Activated CD4-positive, alpha-beta memory T cell treated with anti-CD3 and anti-CD28 coated beads, Interleukin-2, amount 10 ng/mL, durations not matched to agents 7 days and 5 days (primary cell): ENCODE data around the gene KLHL20. TPM values are rescaled to one million over a fixed set of nuclear protein-coding genes. Genes with fewer than 3 reads are reported as not detected.
"Not testable (repeated sequence)": the region's sequence is repeated elsewhere in the genome, so short reads cannot be mapped to it uniquely, and the experiment has no call there.

Experiments
- CTCF ChIA-PET: fragments of 350-600 bp; sonication (Branson Sonifier 250); formaldehyde crosslinking; loops from one replicate; lab custom pipeline; 2021; ENCODE audit warnings: antibody characterized with exemption, inconsistent platforms; lab: Charles Lee
- POLR2A ChIA-PET: fragments of 350-600 bp; sonication (Branson Sonifier 250); formaldehyde crosslinking; loops from one replicate; lab custom pipeline; 2021; ENCODE audit warnings: antibody characterized with exemption; lab: Charles Lee
- DNase-seq: peaks from one replicate; pipeline ENCODE4 v3.0.0-alpha.2; 2020
- H3K27ac Mint-ChIP-seq: one replicate; pipeline ENCODE4 v1.8.0; 2021; ENCODE audit warnings: mild to moderate bottlenecking, mixed read lengths
- H3K27me3 Mint-ChIP-seq: one replicate; pipeline ENCODE4 v1.8.0; 2021; ENCODE audit warnings: mixed read lengths
- H3K36me3 Mint-ChIP-seq: one replicate; pipeline ENCODE4 v1.8.0; 2021; ENCODE audit warnings: low read depth, mixed read lengths
- H3K4me1 Mint-ChIP-seq: one replicate; pipeline ENCODE4 v1.8.0; 2021; ENCODE audit warnings: mixed read lengths
- H3K4me3 Mint-ChIP-seq: one replicate; pipeline ENCODE4 v1.8.0; 2021; ENCODE audit warnings: mild to moderate bottlenecking, mixed read lengths
- H3K9me3 Mint-ChIP-seq: one replicate; pipeline ENCODE4 v1.8.0; 2021; ENCODE audit warnings: mixed read lengths
- total RNA-seq, 2 experiments: library from RNA; stranded (reverse); gene quantifications; one replicate each; pipeline ENCODE4 v1.2.3, GENCODE V29; 2021

Gene KLHL20
- total RNA-seq, 2 experiments from 2014 or later: 17.7 to 18.9 TPM

- POLR2A ChIA-PET: no interaction called here
- Mint-ChIP-seq H3K27ac (no peak overlapping the region), H3K4me3 (no peak overlapping the region), H3K9me3 (no peaks in the 10 kb centered on the region), H3K36me3 (no peaks in the 10 kb centered on the region), H3K27me3 (peaks cover 29% of the 10 kb centered on the region), H3K4me1 (no peaks in the 10 kb centered on the region)
- DNase-seq: no peak
- CTCF ChIA-PET: no interaction called here
These were observed 6.0 kb upstream of the KLHL20 start for GRCh38 chr1:173708787-173709186.

GRCh38 chr1:173714441-173714758, 381 bp upstream of the KLHL20 start:
- POLR2A ChIA-PET: interaction anchor here (1.0 to 4.3 kb wide), 18 partner anchors 9 to 1286 kb away, joined by 3 to 35 read pairs (median 6); partner anchors contain the start of genes CACYBP, CENPL, DARS2 and GAS5
- Mint-ChIP-seq H3K36me3 (peaks cover 7% of the 10 kb centered on the region), H3K4me3 (peak overlapping the region; percentile 90), H3K27ac (peak overlapping the region; percentile 97), H3K27me3 (peaks cover 22% of the 10 kb centered on the region), H3K4me1 (peaks cover 22% of the 10 kb centered on the region), H3K9me3 (no peaks in the 10 kb centered on the region)
- DNase-seq: no peak
- CTCF ChIA-PET: interaction anchor here (0.8 to 2.7 kb wide), 4 partner anchors 152 to 285 kb away, joined by 3 to 17 read pairs (median 4); no protein-coding TSS in a partner anchor

- DNase-seq: no peak
- POLR2A ChIA-PET: interaction anchor here (1.1 to 4.3 kb wide), 17 partner anchors 8 to 1285 kb away, joined by 3 to 35 read pairs (median 6); partner anchors contain the start of genes CACYBP, CENPL, DARS2 and GAS5
- H3K27ac Mint-ChIP-seq: peak overlapping the region; percentile 97
- H3K4me3 Mint-ChIP-seq: peak overlapping the region; percentile 90
- CTCF ChIA-PET: interaction anchor here (0.8 to 2.7 kb wide), 5 partner anchors 69 to 286 kb away, joined by 3 to 17 read pairs (median 4); partner anchors contain the start of gene PRDX6
- peaks cover 15% of the 10 kb centered on the region for H3K27me3 Mint-ChIP-seq
- peaks cover 28% of the 10 kb centered on the region for H3K4me1 Mint-ChIP-seq
- peaks cover 12% of the 10 kb centered on the region for H3K36me3 Mint-ChIP-seq
- no peaks in the 10 kb centered on the region for H3K9me3 Mint-ChIP-seq
These were observed 710 bp downstream of the KLHL20 start for GRCh38 chr1:173715538-173715844.

GRCh38 chr1:173717238-173717637, 2.5 kb downstream of the KLHL20 start:
- Mint-ChIP-seq H3K36me3 (peaks cover 23% of the 10 kb centered on the region), H3K4me1 (peaks cover 34% of the 10 kb centered on the region), H3K27ac (no peak overlapping the region), H3K27me3 (peaks cover 4% of the 10 kb centered on the region), H3K9me3 (no peaks in the 10 kb centered on the region), H3K4me3 (no peak overlapping the region)
- CTCF ChIA-PET: interaction anchor here (1.0 kb wide), 1 partner anchor 288 kb away, joined by 4 read pairs; no protein-coding TSS in a partner anchor
- DNase-seq: no peak
- POLR2A ChIA-PET: interaction anchor here (3.2 to 4.3 kb wide), 2 partner anchors 153 to 240 kb away, joined by 10 to 35 read pairs; partner anchors contain the start of gene PRDX6

GRCh38 chr1:173731331-173731730, 16.6 kb downstream of the KLHL20 start:
- DNase-seq, H3K9me3 Mint-ChIP-seq, H3K4me3 Mint-ChIP-seq, POLR2A ChIA-PET, CTCF ChIA-PET, H3K4me1 Mint-ChIP-seq, H3K27ac Mint-ChIP-seq, H3K27me3 Mint-ChIP-seq: not testable (repeated sequence)
- peaks cover 47% of the 10 kb centered on the region for H3K36me3 Mint-ChIP-seq

GRCh38 chr1:173733912-173734311, 19.1 kb downstream of the KLHL20 start:
- no peak overlapping the region for H3K27ac Mint-ChIP-seq
- POLR2A ChIA-PET: no interaction called here
- CTCF ChIA-PET: no interaction called here
- peaks cover 49% of the 10 kb centered on the region for H3K36me3 Mint-ChIP-seq
- H3K4me1 Mint-ChIP-seq: peaks cover 10% of the 10 kb centered on the region
- peaks cover 9% of the 10 kb centered on the region for H3K9me3 Mint-ChIP-seq
- DNase-seq: no peak
- no peak overlapping the region for H3K4me3 Mint-ChIP-seq
- H3K27me3 Mint-ChIP-seq: no peaks in the 10 kb centered on the region

GRCh38 chr1:173736104-173736503, 21.3 kb downstream of the KLHL20 start:
- H3K4me3 Mint-ChIP-seq, H3K27ac Mint-ChIP-seq, DNase-seq, POLR2A ChIA-PET, H3K9me3 Mint-ChIP-seq, CTCF ChIA-PET, H3K27me3 Mint-ChIP-seq: not testable (repeated sequence)
- Mint-ChIP-seq H3K4me1 (peaks cover 12% of the 10 kb centered on the region), H3K36me3 (peaks cover 61% of the 10 kb centered on the region)

GRCh38 chr1:173742203-173742886, 27.6 kb downstream of the KLHL20 start:
- H3K27ac Mint-ChIP-seq: no peak overlapping the region
- H3K4me1 Mint-ChIP-seq: peaks cover 10% of the 10 kb centered on the region
- no peaks in the 10 kb centered on the region for H3K27me3 Mint-ChIP-seq
- H3K4me3 Mint-ChIP-seq: no peak overlapping the region
- H3K36me3 Mint-ChIP-seq: peaks cover 53% of the 10 kb centered on the region
- H3K9me3 Mint-ChIP-seq: no peaks in the 10 kb centered on the region
- CTCF ChIA-PET: no interaction called here
- POLR2A ChIA-PET: no interaction called here
- no peak for DNase-seq

- CTCF ChIA-PET: no interaction called here
These were observed 29.9 kb downstream of the KLHL20 start for GRCh38 chr1:173744651-173745050.

GRCh38 chr1:173749137-173749536, 34.4 kb downstream of the KLHL20 start:
- H3K27ac Mint-ChIP-seq: no peak overlapping the region

More at GRCh38 chr1:173744651-173745050, 29.9 kb downstream of the KLHL20 start:
- Mint-ChIP-seq H3K27me3 (no peaks in the 10 kb centered on the region), H3K27ac (no peak overlapping the region), H3K4me3 (no peak overlapping the region), H3K9me3 (no peaks in the 10 kb centered on the region), H3K36me3 (peaks cover 32% of the 10 kb centered on the region), H3K4me1 (peaks cover 5% of the 10 kb centered on the region)
- POLR2A ChIA-PET: no interaction called here
- DNase-seq: no peak

GRCh38 chr1:173753830-173754229, 39.0 kb downstream of the KLHL20 start:
- H3K27ac Mint-ChIP-seq: no peak overlapping the region
- peaks cover 46% of the 10 kb centered on the region for H3K36me3 Mint-ChIP-seq
- CTCF ChIA-PET: interaction anchor here (0.7 kb wide), 1 partner anchor 325 kb away, joined by 3 read pairs; no protein-coding TSS in a partner anchor
- DNase-seq: no peak
- POLR2A ChIA-PET: interaction anchor here (0.6 kb wide), 1 partner anchor 254 kb away, joined by 3 read pairs; no protein-coding TSS in a partner anchor
- no peak overlapping the region for H3K4me3 Mint-ChIP-seq
- no peaks in the 10 kb centered on the region for H3K9me3 Mint-ChIP-seq
- H3K4me1 Mint-ChIP-seq: no peaks in the 10 kb centered on the region
- H3K27me3 Mint-ChIP-seq: no peaks in the 10 kb centered on the region

More at GRCh38 chr1:173749137-173749536, 34.4 kb downstream of the KLHL20 start:
- Mint-ChIP-seq H3K4me1 (peaks cover 3% of the 10 kb centered on the region), H3K36me3 (peaks cover 19% of the 10 kb centered on the region), H3K4me3 (no peak overlapping the region), H3K9me3 (no peaks in the 10 kb centered on the region), H3K27me3 (no peaks in the 10 kb centered on the region)
- CTCF ChIA-PET: no interaction called here
- no peak for DNase-seq
- POLR2A ChIA-PET: no interaction called here

GRCh38 chr1:173757666-173758065, 42.9 kb downstream of the KLHL20 start:
- H3K27ac Mint-ChIP-seq: no peak overlapping the region
- peaks cover 13% of the 10 kb centered on the region for H3K4me1 Mint-ChIP-seq
- no peak overlapping the region for H3K4me3 Mint-ChIP-seq
- DNase-seq: no peak
- CTCF ChIA-PET: no interaction called here
- H3K9me3 Mint-ChIP-seq: peaks cover 29% of the 10 kb centered on the region
- H3K27me3 Mint-ChIP-seq: no peaks in the 10 kb centered on the region
- peaks cover 69% of the 10 kb centered on the region for H3K36me3 Mint-ChIP-seq
- POLR2A ChIA-PET: no interaction called here

GRCh38 chr1:173758110-173758509, 43.3 kb downstream of the KLHL20 start:
- Mint-ChIP-seq H3K36me3 (peaks cover 72% of the 10 kb centered on the region), H3K4me1 (peaks cover 13% of the 10 kb centered on the region), H3K27me3 (no peaks in the 10 kb centered on the region), H3K27ac (no peak overlapping the region), H3K9me3 (peaks cover 32% of the 10 kb centered on the region), H3K4me3 (no peak overlapping the region)
- no peak for DNase-seq
- CTCF ChIA-PET: no interaction called here
- POLR2A ChIA-PET: no interaction called here
